Suppressor macrophage treated with lipopolysaccharide for 1 hour (primary cell): Measurements from ENCODE around the gene MCM7.
"Not testable (repeated sequence)": the region's sequence is repeated elsewhere in the genome, so short reads cannot be mapped to it uniquely, and the experiment has no call there.

Experiments used
- DNase-seq, 3 donors: peaks; one replicate each; pipeline ENCODE4 v3.0.0-alpha.2; 2020 to 2022

MCM7 gene

GRCh38 chr7:100101016-100101862 lies at the start of gene MCM7, which contains the start of gene AP4M1:
Gene MCM7 (minus strand): TSS chr7:100101397. CDS start chr7:100101294, 103 bp downstream.
Gene AP4M1 (plus strand): TSS chr7:100101643. CDS start chr7:100101715, 72 bp downstream.
- peak; percentile 99 for DNase-seq

DNA sequence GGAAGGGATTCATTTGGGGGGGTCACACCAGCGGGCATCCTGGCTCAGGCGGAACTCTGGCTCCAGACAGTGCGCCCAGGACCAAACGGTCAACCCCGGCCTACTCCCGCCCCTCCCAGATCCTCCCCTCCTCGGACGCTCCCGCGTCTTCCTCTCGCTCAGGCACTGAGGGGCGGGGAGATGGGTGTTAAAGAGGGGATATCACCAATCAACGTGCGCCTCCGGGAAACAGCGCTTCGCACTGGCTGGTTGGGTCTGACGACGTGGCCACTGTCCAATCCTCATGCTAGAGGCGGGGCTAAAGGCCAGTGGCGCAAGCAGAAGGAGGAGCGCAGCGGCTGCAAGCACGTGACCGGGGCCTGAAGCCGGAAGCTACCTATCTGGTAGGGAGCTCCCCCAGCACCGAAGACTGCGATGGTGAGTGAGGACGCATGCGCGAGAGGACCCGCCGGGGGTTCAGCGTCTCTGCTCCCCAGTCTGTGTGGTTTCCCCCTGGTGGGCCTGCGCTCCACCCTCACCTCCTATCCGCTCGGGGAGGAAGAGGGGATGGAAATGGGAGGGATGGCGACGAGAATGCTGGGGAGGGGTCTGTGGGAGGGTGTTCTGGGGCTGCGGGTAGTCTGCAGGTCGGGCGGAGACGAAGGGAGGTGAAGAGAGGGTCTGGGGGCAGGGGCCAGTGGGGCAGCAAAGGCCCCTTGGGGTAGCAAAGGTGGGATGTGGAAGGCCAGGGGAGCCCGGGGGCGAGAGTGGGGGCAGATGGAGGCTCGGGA lies 47.5 kb upstream of the MCM7 start, which contains the start of gene LAMTOR4:
Gene LAMTOR4, plus strand, starts transcription at position 360 of the 770 bp plus-strand sequence. Its CDS starts 55 bp downstream, at position 415.
- DNase-seq = peak; percentile 98 to 99 (median 98)

DNA sequence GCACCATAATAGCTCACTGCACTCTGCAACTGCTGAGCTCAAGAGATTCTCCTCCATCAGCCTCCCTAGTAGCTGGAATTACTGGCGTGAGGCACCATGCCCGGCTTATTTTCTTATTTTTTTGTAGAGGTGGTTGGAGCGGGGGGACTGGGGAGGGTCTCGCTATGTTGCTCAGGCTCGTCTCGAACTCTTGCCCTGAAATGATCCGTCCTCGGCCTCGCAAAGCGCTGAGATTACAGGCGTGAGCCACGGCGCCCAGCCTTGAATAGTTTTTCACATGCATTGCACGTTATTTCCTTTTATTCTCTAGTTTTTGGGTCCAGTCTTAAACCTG lies 47.0 kb upstream of the MCM7 start:
- no peak for DNase-seq

DNA sequence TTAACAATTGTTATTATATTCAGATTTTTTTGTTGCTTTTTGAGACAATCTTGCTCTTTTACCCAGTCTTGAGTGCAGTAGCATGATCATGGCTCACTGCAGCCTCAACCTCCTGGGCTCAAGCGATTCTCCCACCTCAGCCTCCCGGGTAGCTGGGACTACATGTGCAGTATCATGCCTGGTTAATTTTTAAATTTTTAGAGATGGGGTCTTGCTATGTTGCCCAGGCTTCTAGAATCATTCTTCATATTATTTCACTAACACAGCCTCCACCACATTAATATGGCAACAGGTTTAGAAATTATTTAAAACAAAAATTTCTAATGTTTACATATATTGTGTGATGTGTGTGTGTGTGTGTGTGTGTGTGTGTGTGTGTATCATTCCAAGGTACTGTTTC lies 46.1 kb upstream of the MCM7 start:
- DNase-seq = no peak

DNA sequence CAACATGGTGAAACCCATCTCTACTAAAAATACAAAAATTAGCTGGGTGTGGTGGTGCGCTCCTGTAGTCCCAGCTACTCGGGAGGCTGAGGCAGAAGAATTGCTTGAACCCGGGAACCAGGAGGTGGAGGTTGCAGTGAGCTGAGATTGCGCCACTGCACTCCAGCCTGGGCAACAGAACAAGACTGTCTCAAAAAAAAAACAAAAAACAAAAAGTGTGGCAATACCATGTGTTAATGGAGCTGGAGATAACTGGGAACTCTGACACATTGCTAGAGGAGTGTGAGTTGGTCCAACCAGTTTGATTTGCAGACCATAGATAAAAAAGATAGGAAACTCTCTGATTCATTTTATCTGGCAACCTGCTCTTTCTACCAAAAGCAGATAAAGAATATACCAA lies 45.2 kb upstream of the MCM7 start:
- DNase-seq = not testable (repeated sequence)

- no peak for DNase-seq
Observed at GRCh38 chr7:100142461-100142860, 41.3 kb upstream of the MCM7 start.

DNA sequence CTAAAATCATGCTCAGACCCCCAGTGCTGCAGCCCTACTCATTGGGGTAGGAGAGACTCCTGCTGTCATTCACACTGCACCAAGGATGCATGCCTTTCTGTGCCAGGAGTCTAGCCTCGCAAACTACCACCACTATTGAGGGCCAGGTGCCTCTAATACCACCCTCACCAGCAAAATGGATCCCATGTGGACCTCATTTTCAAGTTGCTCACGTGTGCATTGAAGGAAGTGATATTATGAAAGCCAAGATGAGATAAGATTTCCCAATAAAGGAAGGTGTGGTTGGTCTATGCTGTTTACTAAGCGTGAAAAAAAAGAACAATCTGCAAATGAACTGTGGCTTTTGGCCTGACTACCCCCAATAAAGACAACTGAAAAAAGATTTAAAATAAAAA lies 40.4 kb upstream of the MCM7 start:
- DNase-seq = no peak

DNA sequence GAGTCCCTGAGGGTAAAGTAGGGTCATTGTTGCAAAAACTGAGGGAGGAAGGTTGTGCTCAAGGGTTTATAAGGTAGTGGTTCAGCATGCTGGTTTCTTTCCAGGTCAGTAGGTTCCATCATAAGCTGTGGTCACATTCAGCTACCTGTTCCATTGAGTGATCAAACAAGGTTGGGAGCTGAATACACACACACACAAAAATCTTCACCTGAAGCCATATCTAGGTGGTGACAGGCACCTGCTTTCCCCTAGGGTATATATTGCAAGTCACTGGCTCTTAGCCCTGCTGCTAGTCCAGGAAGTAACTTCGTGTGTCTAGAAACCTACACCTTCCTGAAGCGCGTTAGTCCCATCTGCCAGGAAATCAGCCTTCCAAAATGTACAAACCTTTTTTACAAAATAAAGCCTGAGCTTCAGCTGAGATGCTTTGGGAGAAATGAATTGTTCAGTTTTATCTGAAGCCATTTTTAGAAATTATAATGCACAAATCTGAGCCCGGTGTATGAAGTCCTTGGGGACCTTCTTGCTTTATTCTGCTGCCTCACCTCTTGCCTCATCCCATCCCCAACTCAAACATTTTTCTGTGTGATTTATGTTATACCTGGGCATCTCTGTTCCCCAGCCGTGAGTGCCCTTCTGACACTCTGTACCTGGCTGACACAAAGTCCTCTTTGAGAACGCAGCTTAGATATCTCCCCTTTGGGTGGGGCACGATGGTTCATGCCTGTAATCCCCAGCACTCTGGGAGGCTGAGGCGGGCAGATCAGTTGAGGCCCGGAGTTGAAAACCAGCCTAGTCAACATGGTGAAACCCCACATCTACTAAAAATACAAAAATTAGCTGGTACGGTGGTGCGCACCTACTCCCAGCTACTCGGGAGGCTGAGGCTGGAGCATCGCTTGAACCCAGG lies 36.9 kb upstream of the MCM7 start:
- no peak for DNase-seq

DNA sequence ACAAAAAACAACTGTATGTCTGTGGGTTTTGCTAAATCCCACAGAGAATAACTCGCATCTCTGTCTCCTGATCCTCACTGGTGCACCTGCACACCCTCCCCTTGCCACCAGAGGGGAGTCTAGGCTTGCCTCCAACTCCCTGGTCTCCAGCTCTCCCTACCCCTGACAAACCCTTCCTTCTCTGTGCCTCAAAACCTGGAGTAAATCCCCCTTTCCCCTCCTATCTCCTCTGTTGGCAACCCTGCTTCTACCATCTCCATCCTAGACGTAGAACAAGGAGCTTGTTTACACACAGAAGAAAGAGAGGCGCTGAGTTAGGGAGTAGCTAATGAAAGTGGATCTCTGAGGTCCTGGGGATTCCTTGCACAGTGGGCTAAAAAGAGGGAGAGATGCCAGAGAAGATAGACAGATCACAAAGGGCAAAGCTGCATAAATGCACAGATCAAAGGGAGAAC lies 31.5 kb upstream of the MCM7 start:
- DNase-seq = peak; percentile 77 to 84 (median 80)

- no peak for DNase-seq
Observed at GRCh38 chr7:100132126-100132525, 30.9 kb upstream of the MCM7 start.

GRCh38 chr7:100130608-100131453 lies 29.6 kb upstream of the MCM7 start:
- peak; percentile 79 to 85 (median 84) for DNase-seq

DNA sequence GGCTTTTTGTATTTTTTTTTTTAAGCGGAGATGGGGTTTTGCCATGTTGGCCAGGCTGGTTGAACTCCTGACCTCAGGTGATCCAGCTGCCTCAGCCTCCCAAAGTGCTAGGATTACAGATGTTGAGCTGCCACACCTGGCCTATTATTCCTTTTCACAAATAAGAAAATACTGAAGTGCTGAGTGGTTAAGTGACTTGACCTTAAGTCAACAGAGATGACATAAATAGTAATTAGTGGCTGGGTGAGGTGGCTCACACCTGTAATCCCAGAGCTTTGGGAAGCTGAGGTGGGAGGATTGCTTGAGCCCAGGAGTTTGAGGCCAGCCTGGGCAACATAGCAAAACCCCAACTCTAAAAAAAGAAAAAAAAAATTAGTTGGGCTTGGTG lies 29.0 kb upstream of the MCM7 start:
- DNase-seq = not testable (repeated sequence)

GRCh38 chr7:100128637-100128963 lies 27.4 kb upstream of the MCM7 start:
- DNase-seq = no peak

- DNase-seq = peak in 1 of 3 donors; percentile 20
Observed at GRCh38 chr7:100127866-100128636, 26.9 kb upstream of the MCM7 start.

DNA sequence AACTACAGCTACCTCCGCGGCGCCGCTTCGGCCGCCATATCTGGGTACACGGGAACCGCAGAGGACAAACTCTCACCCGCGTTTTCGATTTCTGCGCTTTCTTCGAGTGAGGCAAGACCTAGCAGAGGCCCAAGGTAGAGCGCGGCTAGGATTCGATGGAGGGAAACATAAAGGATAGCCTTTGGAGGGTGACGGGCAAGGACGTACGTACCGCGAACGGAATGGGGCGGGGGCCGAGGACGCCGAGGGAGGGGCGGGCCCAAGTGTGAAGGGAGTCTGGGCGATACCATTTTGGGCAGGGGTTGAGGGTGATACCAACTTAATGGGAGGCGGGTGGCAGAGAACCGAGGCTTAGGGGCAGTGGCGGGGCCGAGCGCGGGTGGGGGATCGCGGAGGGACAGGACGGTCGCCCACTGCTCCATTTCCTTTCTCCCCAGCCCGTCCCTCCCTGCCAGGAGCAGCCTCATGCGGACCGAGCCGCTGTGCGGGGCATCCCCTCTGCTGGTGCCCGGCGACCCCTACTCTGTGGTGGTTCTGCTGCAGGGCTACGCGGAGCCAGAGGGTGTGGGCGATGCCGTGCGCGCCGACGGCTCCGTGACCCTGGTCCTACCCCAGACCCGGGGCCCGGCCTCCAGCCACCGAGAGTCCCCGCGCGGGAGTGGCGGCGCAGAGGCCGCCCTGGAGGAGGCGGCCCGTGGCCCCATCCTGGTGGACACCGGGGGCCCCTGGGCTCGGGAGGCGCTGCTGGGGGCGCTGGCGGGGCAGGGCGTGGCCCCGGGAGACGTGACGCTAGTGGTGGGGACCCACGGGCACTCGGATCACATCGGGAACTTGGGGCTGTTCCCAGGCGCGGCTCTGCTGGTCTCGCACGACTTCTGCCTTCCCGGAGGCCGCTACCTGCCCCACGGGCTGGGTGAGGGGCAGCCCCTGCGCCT lies 26.0 kb upstream of the MCM7 start, which contains the start of gene MBLAC1:
Gene MBLAC1, plus strand, starts transcription at position 37 of the 935 bp plus-strand sequence. Its CDS starts 429 bp downstream, at position 466.
- DNase-seq = peak; percentile 86 to 94 (median 92)

GRCh38 chr7:100126239-100126930 lies 25.2 kb upstream of the MCM7 start:
- no peak for DNase-seq

- DNase-seq = no peak
Observed at GRCh38 chr7:100124301-100125230, 23.4 kb upstream of the MCM7 start.

- no peak for DNase-seq
Observed at GRCh38 chr7:100122568-100122967, 21.4 kb upstream of the MCM7 start.
